Neuron (in vitro differentiated cells): ENCODE measurements around the gene IL12RB1.

Experiments
- H2AFZ ChIP-seq: one replicate; pipeline ENCODE4 v1.6.1; 2013; ENCODE audit warnings: low read depth, mild to moderate bottlenecking, inconsistent platforms, low read length, moderate library complexity
- H3K27me3 ChIP-seq: one replicate; pipeline ENCODE4 v1.6.1; 2013; ENCODE audit warnings: low read length; ENCODE audit not compliant: insufficient read depth
- H3K36me3 ChIP-seq: one replicate; pipeline ENCODE4 v1.6.1; 2013; ENCODE audit warnings: low read length; ENCODE audit not compliant: insufficient read depth
- H3K4me1 ChIP-seq: one replicate; pipeline ENCODE4 v1.6.1; 2013; ENCODE audit warnings: low read length; ENCODE audit not compliant: insufficient read depth
- H3K4me3 ChIP-seq: 2 replicates; pipeline ENCODE4 v1.5.1; 2013; ENCODE audit warnings: mild to moderate bottlenecking, low read length, moderate library complexity
- H3K9me3 ChIP-seq: one replicate; pipeline ENCODE4 v1.6.1; 2013; ENCODE audit warnings: low read length

The IL12RB1 gene

DNA sequence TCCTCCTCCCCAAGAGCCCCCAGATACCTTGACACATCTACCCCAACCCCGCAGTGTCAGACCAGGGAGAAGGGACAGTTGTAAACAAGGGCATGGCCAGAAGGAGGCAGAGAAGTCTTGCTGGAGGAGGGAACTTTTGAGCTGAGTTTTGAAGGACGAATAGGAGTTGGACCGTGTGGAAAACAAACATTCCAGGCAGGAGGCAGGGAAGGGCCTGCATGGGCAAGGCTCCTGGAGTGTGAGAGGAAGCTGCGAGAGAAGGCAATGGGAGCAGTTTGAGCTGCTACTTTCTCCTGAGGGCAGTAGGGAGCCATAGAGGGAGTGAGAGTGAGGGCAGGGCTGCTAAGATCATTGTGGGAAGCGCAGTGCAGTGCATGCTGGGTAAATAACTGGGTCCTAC is 23.3 kb downstream of the IL12RB1 start:
- H3K27me3 ChIP-seq: no peaks in the 10 kb centered on the region
- H3K9me3 ChIP-seq: no peaks in the 10 kb centered on the region
- no peaks in the 10 kb centered on the region for H3K36me3 ChIP-seq
- no peak overlapping the region for H2AFZ ChIP-seq
- H3K4me3 ChIP-seq: no peak overlapping the region
- peaks cover 3% of the 10 kb centered on the region for H3K4me1 ChIP-seq

DNA sequence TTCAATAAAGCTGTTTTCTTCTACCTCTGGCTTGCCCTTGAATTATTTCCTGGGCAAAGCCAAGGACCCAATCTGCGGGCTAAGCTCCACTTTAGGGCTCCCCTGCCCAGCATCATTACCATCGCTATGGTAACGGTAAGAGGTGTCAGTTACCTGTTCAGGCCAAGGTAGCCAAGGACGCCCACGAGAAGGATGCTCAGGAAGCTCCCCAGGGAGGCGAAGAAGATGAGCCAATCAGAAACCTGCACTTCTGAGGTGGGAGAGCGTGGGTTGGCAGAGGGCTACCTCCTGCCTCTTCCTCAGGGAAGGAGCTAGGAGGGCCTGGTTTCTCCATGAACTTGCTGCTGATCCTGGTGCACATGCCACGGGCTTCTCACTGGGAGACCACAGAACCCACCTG is 24.7 kb downstream of the IL12RB1 start:
- Histone ChIP-seq H3K36me3 (no peaks in the 10 kb centered on the region), H2AFZ (no peak overlapping the region), H3K4me3 (no peak overlapping the region), H3K4me1 (peaks cover 3% of the 10 kb centered on the region), H3K9me3 (no peaks in the 10 kb centered on the region), H3K27me3 (no peaks in the 10 kb centered on the region)

DNA sequence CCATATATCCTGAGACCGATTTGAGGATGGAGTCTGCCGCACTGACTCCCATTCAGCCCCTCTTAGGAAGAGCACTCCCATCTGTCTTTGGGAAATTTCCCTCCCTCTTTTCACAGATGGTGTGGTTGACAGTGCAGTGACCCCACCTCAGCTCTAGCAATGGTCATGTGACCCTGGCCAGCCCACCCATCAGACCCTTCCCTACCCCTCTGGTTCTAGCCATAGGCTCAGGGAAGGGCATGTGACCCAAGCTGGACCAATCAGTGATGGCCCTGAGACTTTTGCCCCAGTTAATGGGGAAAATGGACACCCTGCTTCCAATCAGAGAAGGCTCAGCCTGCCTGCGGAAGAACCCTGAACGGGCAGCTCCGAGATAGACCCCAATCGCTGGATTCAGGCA is 26.3 kb downstream of the IL12RB1 start:
- H3K27me3 ChIP-seq: no peaks in the 10 kb centered on the region

DNA sequence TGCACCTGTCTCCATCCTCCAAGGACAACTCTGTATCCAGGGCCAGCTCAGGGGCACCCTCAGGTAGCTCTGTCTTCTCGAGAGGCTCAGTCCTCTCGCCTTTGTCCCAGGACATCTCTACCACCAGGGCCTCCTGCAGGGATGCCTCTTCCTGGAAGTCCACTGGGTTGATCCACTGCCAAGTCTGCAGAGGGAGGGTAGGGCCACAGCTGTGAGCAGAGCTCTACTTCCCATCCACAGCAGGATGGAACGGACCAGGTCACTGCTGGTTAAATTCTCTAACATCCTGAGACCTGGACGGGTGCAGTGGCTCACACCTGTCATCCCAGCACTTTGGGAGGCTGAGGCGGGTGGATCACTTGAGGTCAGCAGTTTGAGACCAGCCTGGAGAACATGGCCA is 26.8 kb downstream of the IL12RB1 start:
- no peaks in the 10 kb centered on the region for H3K36me3 ChIP-seq
- H3K4me1 ChIP-seq: peaks cover 3% of the 10 kb centered on the region
- H3K9me3 ChIP-seq: no peaks in the 10 kb centered on the region
- H3K27me3 ChIP-seq: no peaks in the 10 kb centered on the region
- no peak overlapping the region for H2AFZ ChIP-seq
- H3K4me3 ChIP-seq: no peak overlapping the region

More for the DNA sequence above, 26.3 kb downstream of the IL12RB1 start:
- H3K9me3 ChIP-seq: no peaks in the 10 kb centered on the region
- H3K36me3 ChIP-seq: no peaks in the 10 kb centered on the region
- H2AFZ ChIP-seq: no peak overlapping the region
- peaks cover 3% of the 10 kb centered on the region for H3K4me1 ChIP-seq
- H3K4me3 ChIP-seq: no peak overlapping the region

DNA sequence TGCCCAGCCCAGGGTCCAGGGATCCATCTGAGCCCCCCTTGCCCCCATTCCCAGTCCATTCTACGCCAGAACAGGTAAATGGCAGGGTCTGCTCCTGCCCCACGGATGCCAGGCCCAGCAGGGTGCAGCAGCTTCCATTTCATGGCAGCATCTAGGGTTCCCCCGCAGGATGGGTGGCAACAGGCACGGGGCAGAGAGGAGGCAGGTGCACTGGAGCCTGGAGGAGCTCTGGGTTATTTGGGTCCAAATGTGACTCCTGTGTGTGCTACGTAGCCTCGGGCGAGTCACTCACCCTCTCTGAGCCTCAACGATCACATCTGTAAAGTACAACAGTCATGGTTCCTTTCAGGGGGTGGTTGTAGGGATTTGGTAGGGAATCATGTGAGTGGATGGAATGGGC is 27.4 kb downstream of the IL12RB1 start:
- no peak overlapping the region for H2AFZ ChIP-seq
- no peaks in the 10 kb centered on the region for H3K36me3 ChIP-seq
- no peaks in the 10 kb centered on the region for H3K9me3 ChIP-seq
- H3K4me1 ChIP-seq: peaks cover 3% of the 10 kb centered on the region
- H3K27me3 ChIP-seq: no peaks in the 10 kb centered on the region
- no peak overlapping the region for H3K4me3 ChIP-seq

DNA sequence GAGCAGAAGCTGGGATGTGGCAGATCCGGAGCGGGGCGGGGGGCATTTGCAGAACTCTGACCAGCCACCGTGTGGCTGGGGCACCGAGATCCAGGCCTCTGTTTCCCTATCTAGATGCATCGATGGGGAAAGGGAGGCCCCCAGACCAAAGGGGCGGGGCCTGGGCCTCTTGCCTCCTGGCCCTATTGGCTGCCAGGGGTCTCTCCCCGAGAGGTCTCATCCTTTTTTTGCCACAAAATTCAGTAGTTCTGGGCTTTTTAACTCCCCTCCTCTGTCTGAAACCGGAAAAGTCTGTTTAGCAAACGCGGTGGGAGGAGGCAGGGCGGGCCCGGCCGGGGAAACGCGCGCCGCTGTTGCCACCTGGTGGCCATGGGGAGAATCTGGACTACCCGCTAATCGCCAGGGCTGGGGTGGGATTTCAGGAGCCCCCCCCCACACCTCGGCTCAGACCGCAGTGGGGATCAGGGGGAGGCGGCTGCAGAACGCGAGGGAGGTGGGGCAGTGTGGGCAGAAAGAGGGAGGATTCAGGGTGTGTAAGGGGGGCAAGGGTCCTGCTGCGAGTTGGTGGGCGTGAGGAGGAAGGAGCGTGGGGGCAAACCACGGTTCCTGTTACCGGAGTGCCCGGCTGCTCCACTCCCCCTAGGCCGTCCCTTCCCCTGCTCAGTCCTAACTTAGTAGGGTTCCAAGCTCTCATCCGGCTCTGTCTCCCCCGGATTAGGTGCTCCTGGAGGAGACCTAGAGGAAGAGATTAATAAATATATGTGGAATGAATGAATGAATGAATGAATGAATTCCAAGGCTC is 28.3 kb downstream of the IL12RB1 start:
- H3K27me3 ChIP-seq: no peaks in the 10 kb centered on the region
- peak overlapping the region; percentile 5 for H3K4me3 ChIP-seq
- peak overlapping the region; percentile 98 for H2AFZ ChIP-seq
- H3K9me3 ChIP-seq: no peaks in the 10 kb centered on the region
- no peaks in the 10 kb centered on the region for H3K36me3 ChIP-seq
- H3K4me1 ChIP-seq: peaks cover 3% of the 10 kb centered on the region

DNA sequence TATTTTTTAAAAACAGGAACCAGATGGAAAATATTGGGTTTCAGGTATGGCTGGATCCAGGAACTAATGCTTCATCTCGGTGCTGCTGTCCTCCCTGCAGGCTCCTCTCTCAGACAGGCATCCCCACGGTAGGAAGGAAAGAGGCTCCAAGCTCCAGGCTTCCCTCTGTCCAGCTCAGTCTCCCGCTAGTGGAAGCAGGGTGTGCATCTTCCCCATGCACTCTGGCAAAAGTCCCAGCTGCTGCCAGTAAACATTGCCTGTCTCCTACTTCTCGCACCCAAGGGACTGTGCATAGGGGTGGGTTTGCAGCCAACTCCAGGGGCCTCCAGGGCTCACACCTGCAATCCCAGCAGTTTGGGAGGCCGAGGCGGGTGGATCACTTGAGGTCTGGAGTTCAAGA is 29.2 kb downstream of the IL12RB1 start:
- H2AFZ ChIP-seq: peak overlapping the region; percentile 98
- H3K4me3 ChIP-seq: no peak overlapping the region
- peaks cover 3% of the 10 kb centered on the region for H3K4me1 ChIP-seq
- H3K36me3 ChIP-seq: no peaks in the 10 kb centered on the region
- no peaks in the 10 kb centered on the region for H3K27me3 ChIP-seq
- no peaks in the 10 kb centered on the region for H3K9me3 ChIP-seq

DNA sequence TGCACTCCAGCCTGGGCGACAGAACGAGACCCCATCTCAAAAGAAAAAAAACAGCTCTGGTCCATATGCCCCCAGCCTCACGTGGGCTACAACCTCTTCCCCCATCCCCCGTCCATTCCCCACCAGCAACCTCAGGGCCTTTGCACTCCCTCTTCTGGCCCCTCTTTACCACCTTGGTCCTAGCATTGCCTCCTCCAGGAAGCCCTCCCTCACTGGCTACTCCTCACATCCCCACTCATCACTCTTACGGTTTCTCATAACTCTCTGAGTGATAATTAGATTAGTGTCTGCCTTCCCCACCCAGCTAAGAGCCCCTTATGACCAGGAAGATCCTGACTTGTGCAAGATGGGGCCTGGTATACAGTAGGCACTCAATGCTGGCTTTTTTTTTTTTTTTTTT is 30.8 kb downstream of the IL12RB1 start:
- no peaks in the 10 kb centered on the region for H3K9me3 ChIP-seq
- no peaks in the 10 kb centered on the region for H3K27me3 ChIP-seq
- H3K36me3 ChIP-seq: no peaks in the 10 kb centered on the region
- H3K4me1 ChIP-seq: peaks cover 3% of the 10 kb centered on the region
- no peak overlapping the region for H2AFZ ChIP-seq
- no peak overlapping the region for H3K4me3 ChIP-seq

DNA sequence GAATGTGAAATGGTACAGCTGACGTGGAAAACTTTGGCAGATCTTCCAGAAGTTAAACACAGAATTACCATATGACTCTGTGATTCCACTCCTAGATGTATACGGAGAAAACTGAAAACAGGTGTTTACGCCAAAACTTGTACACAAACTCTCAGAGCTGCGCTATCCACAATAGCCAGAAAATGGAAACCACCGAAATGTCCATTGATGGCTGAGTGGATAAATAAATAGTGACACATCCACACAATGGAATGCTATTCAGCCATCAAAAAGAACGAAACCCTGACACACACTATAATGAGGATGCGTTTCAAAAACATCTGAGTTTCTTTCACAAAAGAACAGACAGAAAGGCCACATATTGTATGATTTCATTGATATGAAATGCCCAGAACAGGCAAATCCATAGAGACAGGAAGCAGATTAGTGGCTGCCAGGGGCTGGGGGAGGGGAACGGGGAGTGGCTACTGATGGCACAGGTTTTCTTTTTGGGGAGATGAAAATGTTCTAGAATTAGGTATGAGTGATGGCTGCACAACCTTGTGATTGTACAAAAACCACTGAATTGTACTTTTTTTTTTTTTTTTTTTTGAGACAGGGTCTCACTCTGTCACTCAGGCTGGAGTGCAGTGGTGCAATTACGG is 33.0 kb downstream of the IL12RB1 start:
- Histone ChIP-seq H3K4me1 (peaks cover 2% of the 10 kb centered on the region), H3K36me3 (no peaks in the 10 kb centered on the region)

DNA sequence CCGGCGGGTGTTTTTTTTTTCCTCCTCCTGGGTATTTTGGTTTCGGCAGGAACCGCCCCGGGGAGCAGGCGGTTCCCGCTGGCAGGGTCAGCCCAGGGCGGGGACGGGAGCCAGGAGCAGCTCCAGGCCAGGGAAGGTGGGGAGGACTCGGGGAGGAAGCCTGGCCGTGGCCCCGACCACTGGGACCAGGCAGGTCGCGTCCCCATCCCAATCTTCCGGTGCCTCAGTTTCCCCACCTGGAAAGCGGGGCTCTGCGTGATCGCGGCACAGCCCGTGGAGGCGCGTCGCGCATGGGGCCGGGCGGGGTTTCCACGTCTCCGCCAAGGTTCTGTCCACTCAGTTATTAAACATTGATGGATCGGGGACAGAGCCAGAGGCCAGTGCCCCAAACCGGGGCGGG is 34.8 kb downstream of the IL12RB1 start:
- no peak overlapping the region for H3K4me3 ChIP-seq
- H3K4me1 ChIP-seq: no peaks in the 10 kb centered on the region
- H3K9me3 ChIP-seq: no peaks in the 10 kb centered on the region
- no peaks in the 10 kb centered on the region for H3K27me3 ChIP-seq
- no peaks in the 10 kb centered on the region for H3K36me3 ChIP-seq
- H2AFZ ChIP-seq: no peak overlapping the region

More for the DNA sequence above, 33.0 kb downstream of the IL12RB1 start:
- Histone ChIP-seq H3K9me3 (no peaks in the 10 kb centered on the region), H3K27me3 (no peaks in the 10 kb centered on the region), H2AFZ (no peak overlapping the region), H3K4me3 (no peak overlapping the region)

DNA sequence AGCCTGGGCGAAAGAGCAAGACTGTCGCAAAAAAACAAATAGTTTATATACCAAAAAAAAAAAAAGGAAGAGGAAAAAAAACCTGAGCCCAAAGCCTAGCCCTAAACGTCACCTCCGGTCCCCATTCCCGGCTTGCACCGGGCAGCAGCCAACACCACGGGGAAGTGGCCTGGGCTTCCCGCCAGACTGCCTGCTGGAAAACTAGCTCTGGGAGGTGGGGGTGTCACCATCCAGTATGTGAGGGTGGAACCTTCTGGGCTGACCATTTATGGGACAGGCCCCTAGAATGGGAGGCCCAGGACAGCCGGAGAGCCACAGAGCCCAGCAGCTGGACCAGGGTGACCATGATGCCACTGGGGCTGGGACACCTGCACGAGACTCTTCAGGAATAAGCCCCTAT is 37.3 kb downstream of the IL12RB1 start:
- H3K27me3 ChIP-seq: no peaks in the 10 kb centered on the region
- no peak overlapping the region for H3K4me3 ChIP-seq
- H3K36me3 ChIP-seq: no peaks in the 10 kb centered on the region
- no peak overlapping the region for H2AFZ ChIP-seq
- H3K9me3 ChIP-seq: no peaks in the 10 kb centered on the region
- H3K4me1 ChIP-seq: peaks cover 2% of the 10 kb centered on the region

DNA sequence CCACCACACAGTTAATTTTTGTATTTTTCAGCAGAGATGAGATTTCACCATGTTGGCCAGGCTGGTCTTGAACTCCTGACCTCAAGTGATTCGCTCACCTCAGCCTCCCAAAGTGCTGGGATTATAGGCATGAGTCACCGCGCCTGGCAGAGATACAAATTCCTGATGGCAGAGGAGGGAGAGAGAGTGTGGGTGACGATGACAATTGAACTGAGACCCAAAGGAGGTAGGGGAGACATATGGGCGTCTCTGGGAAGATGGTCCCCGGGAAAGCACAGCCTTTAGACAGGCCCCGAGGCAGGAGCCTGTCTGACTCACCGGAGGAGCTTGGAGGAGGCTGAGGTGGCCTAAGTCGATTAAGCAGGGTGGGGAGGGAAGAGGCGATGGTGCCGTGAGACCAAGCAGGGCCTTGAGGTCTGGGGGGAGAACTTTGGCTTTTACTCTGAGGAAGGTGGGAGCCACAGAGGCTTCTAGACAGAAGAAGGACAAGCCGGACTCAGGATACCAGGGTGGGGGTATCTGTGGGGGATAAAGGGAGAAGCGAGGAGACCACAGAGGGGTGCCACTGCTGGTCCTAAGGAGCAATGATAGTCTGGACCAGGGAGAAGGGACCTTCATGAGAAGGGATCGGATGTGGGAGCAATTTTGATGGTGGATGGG is 40.5 kb downstream of the IL12RB1 start:
- Histone ChIP-seq H3K36me3 (no peaks in the 10 kb centered on the region), H3K9me3 (no peaks in the 10 kb centered on the region), H2AFZ (no peak overlapping the region), H3K4me1 (peaks cover 2% of the 10 kb centered on the region), H3K27me3 (no peaks in the 10 kb centered on the region), H3K4me3 (no peak overlapping the region)

DNA sequence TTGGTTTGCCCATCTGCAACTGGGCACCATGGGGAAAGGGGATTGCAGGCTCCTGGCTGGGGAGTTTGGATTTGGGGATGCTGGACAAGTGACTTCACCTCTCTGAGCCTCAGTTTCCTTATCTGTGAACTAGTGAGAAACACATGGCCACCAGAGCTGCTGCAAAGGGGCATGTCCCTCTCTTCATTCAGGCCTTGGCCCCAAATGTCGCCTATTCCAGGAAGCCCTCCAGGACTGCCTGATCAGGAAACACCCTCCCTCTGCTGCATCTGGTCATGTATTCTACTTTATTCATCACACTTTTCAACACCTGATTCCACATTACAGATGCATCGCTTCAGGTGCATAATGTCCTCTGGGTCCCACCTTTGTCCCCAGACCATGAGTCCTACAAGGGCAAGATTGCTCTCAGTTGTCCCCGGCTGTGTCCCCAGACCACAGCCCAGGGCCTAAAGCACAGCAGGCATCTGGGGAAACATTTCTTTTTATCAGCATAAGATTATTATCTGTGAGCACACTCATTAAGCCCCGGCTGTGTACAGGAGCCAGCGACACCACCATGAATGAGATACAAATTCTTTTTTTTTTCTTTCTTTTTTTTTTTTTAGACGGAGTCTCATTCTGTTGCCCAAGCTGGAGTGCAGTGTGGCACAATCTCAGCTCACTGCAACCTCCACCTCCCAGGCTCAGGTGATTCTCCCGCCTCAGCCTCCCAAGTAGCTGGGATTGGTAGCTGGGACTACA is 41.3 kb downstream of the IL12RB1 start:
- peaks cover 2% of the 10 kb centered on the region for H3K4me1 ChIP-seq
- peaks cover 3% of the 10 kb centered on the region for H3K27me3 ChIP-seq
- H3K36me3 ChIP-seq: no peaks in the 10 kb centered on the region
- H3K9me3 ChIP-seq: no peaks in the 10 kb centered on the region
- no peak overlapping the region for H2AFZ ChIP-seq
- H3K4me3 ChIP-seq: no peak overlapping the region
